Right lobe of liver (tissue), 4 donors: ENCODE results near the gene CD40LG.

Experiments
- POLR2A ChIP-seq: fragments of 450-650 bp; IDR thresholded peaks from one replicate; pipeline ENCODE4 v1.6.1; 2017; ENCODE audit warnings: antibody characterized with exemption, mild to moderate bottlenecking
- TF ChIP-seq, protein P1 (sequence below), 4 donors: fragments of 200-600 bp in 3 of 4; fragments of 450-650 bp in 1 of 4; IDR thresholded peaks; one replicate each; pipeline versions ENCODE4 v1.5.1 to v1.8.0; 2016 to 2022; ENCODE audit warnings: antibody characterized with exemption in 4 of 4, mild to moderate bottlenecking in 2 of 4
- donor health status: DM: no; HTN: no; CAD: no.
- donor health status: DM: no; HTN: no; CAD: no.
- donor health status: DM: no; HTN: yes; CAD: no.

DNA sequence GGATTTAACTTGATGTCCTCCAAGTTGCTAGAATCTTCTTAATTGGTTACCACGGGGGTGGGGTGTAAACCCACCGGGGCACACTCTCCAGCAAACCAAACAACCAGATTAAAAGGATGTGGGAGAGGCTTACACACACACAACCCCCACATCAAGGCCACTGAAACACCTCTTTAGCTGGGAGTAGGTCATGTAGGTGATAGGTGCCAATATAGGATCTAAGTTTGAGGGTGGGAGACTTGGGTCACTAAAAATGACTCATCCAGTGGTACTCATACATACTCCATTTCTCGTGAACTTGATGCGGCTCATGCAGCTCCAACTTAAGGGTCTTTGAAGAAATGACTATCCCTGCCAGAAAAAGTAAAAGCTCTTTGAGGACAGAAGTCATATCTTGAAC, 20.5 kb upstream of the CD40LG start:
- TF ChIP-seq, protein P1, sequence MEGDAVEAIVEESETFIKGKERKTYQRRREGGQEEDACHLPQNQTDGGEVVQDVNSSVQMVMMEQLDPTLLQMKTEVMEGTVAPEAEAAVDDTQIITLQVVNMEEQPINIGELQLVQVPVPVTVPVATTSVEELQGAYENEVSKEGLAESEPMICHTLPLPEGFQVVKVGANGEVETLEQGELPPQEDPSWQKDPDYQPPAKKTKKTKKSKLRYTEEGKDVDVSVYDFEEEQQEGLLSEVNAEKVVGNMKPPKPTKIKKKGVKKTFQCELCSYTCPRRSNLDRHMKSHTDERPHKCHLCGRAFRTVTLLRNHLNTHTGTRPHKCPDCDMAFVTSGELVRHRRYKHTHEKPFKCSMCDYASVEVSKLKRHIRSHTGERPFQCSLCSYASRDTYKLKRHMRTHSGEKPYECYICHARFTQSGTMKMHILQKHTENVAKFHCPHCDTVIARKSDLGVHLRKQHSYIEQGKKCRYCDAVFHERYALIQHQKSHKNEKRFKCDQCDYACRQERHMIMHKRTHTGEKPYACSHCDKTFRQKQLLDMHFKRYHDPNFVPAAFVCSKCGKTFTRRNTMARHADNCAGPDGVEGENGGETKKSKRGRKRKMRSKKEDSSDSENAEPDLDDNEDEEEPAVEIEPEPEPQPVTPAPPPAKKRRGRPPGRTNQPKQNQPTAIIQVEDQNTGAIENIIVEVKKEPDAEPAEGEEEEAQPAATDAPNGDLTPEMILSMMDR (IDR thresholded peaks at IDR 0.05) = no peak
- TF ChIP-seq POLR2A = no peak
